Breast epithelium (tissue), 4 donors: ENCODE measurements around the gene CAPNS1. TPM values are rescaled to one million over a fixed set of nuclear protein-coding genes. Genes with fewer than 3 reads are reported as not detected.
A peak's percentile ranks its signal among the peaks of the same experiment; 100 is the strongest.

Experiments
- DNase-seq, 2 donors: peaks; one replicate each; pipeline ENCODE4 v3.0.0-alpha.2; 2019; ENCODE audit warnings: low spot score in 2 of 2
- H3K27ac ChIP-seq, 2 donors: fragments of 200-600 bp; sonication (generic) in 1 of 2; one replicate each; pipeline ENCODE4 v1.5.1; 2016 to 2019; ENCODE audit warnings: mild to moderate bottlenecking in 1 of 2
- H3K27me3 ChIP-seq, 2 donors: fragments of 200-600 bp; sonication (generic) in 1 of 2; one replicate each; pipeline versions ENCODE4 v1.5.1 to v1.6.0; 2017 to 2019; ENCODE audit warnings: control low read depth in 1 of 2, mild to moderate bottlenecking in 1 of 2
- H3K36me3 ChIP-seq: fragments of 200-600 bp; one replicate; pipeline ENCODE4 v1.5.1; 2019
- H3K4me1 ChIP-seq, 2 donors: fragments of 200-600 bp; sonication (generic); one replicate each; pipeline ENCODE4 v1.5.1; 2016 to 2019; ENCODE audit warnings: control low read depth in 1 of 2
- H3K4me3 ChIP-seq, 3 donors: fragments of 200-600 bp; sonication (generic); 1 replicate in 2 of 3; 2 replicates in 1 of 3; pipeline ENCODE4 v1.5.1; 2016 to 2019; ENCODE audit warnings: mild to moderate bottlenecking in 3 of 3, moderate library complexity in 2 of 3
- H3K9me3 ChIP-seq, 2 donors: fragments of 200-600 bp; sonication (generic) in 1 of 2; one replicate each; pipeline ENCODE4 v1.5.1; 2016 to 2019; ENCODE audit warnings: control low read depth in 1 of 2
- CTCF ChIP-seq, 3 donors: fragments of 450-650 bp; IDR thresholded peaks; one replicate each; pipeline ENCODE4 v1.5.1; 2016 to 2017; ENCODE audit warnings: antibody characterized with exemption in 3 of 3, mild to moderate bottlenecking in 3 of 3, moderate library complexity in 3 of 3
- POLR2A ChIP-seq: fragments of 450-650 bp; IDR thresholded peaks from one replicate; pipeline ENCODE4 v1.6.1; 2016; ENCODE audit warnings: antibody characterized with exemption, mild to moderate bottlenecking, moderate library complexity
- POLR2AphosphoS5 ChIP-seq, 3 donors: sonication (generic); formaldehyde crosslinking; IDR thresholded peaks; one replicate each; pipeline ENCODE4 v1.6.1; 2017; ENCODE audit warnings: antibody characterized with exemption in 3 of 3
- intact Hi-C: fragments of 100-400 bp; cut with DNase I; formaldehyde crosslinking; loops from one replicate; pipeline ENCODE4 v1.15.1; 2023; ENCODE audit warnings: low total_unique reads
- total RNA-seq, 3 donors: library from RNA; depleted of rRNA; stranded (reverse); fragments of >200 nt; gene quantifications; one replicate each; pipeline ENCODE4 v1.1.0, GENCODE V29; 2016

CAPNS1 gene
- total RNA-seq, 3 donors from 2014 or later: 144 to 286 (median 200) TPM

- peak in 1 of 2 donors; percentile 81 for DNase-seq
- Histone ChIP-seq H3K4me3 (peak within 1 kb of the TSS; percentile 72 to 89 (median 77)), H3K27me3 (no peaks in the 10 kb centered on the region), H3K27ac (peak within 1 kb of the TSS; percentile 92 to 97), H3K4me1 (peaks cover 0 to 7% of the 10 kb centered on the region in 2 donors), H3K9me3 (no peaks in the 10 kb centered on the region), H3K36me3 (no peaks in the 10 kb centered on the region)
- intact Hi-C loops: no loop called here
- TF ChIP-seq CTCF (IDR thresholded peaks at IDR 0.05) (no peak), POLR2A (no peak), POLR2AphosphoS5 (IDR thresholded peaks at IDR 0.05) (peak; percentile 6 to 64 (median 47))
These were observed 24.2 kb upstream of the CAPNS1 start, which contains the start of gene TBCB for GRCh38 chr19:36115453-36116343. Gene TBCB (plus strand): TSS chr19:36115468. CDS start chr19:36115561, 93 bp downstream.

GRCh38 chr19:36116344-36116637 is 23.6 kb upstream of the CAPNS1 start:
- no peaks in the 10 kb centered on the region for H3K9me3 ChIP-seq
- H3K27ac ChIP-seq: peak overlapping the region; percentile 92 to 97
- H3K36me3 ChIP-seq: no peaks in the 10 kb centered on the region

GRCh38 chr19:36120092-36120983 is 19.5 kb upstream of the CAPNS1 start:
- no peak for DNase-seq
- no peaks in the 10 kb centered on the region for H3K27me3 ChIP-seq
- no peak overlapping the region for H3K27ac ChIP-seq
- no peak overlapping the region for H3K4me3 ChIP-seq
- H3K36me3 ChIP-seq: no peaks in the 10 kb centered on the region
- peaks cover 0 to 3% of the 10 kb centered on the region in 2 donors for H3K4me1 ChIP-seq
- H3K9me3 ChIP-seq: no peaks in the 10 kb centered on the region
- intact Hi-C loops: loop anchor here (10.0 kb wide), 1 partner anchor 54 kb away; no protein-coding TSS in a partner anchor
- TF ChIP-seq CTCF (IDR thresholded peaks at IDR 0.05) (no peak), POLR2A (no peak), POLR2AphosphoS5 (IDR thresholded peaks at IDR 0.05) (no peak)

More at GRCh38 chr19:36116344-36116637, 23.6 kb upstream of the CAPNS1 start:
- Histone ChIP-seq H3K4me1 (peaks cover 0 to 7% of the 10 kb centered on the region in 2 donors), H3K4me3 (peak overlapping the region; percentile 72 to 89 (median 77)), H3K27me3 (no peaks in the 10 kb centered on the region)
- intact Hi-C loops: no loop called here
- no peak for DNase-seq
- TF ChIP-seq CTCF (IDR thresholded peaks at IDR 0.05) (no peak), POLR2A (no peak), POLR2AphosphoS5 (IDR thresholded peaks at IDR 0.05) (no peak)

- Histone ChIP-seq H3K36me3 (no peaks in the 10 kb centered on the region), H3K27me3 (no peaks in the 10 kb centered on the region), H3K27ac (no peak overlapping the region), H3K4me1 (peaks cover 0 to 3% of the 10 kb centered on the region in 2 donors), H3K9me3 (no peaks in the 10 kb centered on the region), H3K4me3 (no peak overlapping the region)
- intact Hi-C loops: loop anchor here (10.0 kb wide), 1 partner anchor 54 kb away; no protein-coding TSS in a partner anchor
- no peak for TF ChIP-seq CTCF (IDR thresholded peaks at IDR 0.05)
- no peak for TF ChIP-seq POLR2A
- TF ChIP-seq POLR2AphosphoS5 (IDR thresholded peaks at IDR 0.05): no peak
- no peak for DNase-seq
These were observed 18.9 kb upstream of the CAPNS1 start for GRCh38 chr19:36120984-36121358.
